Measurements from ENCODE around the gene GRM5.
"Not testable (repeated sequence)": the region's sequence is repeated elsewhere in the genome, so short reads cannot be mapped to it uniquely, and the experiment has no call there.

GRCh38 chr11:88978992-88979391, 86.8 kb downstream of the GRM5 start:
- TF ChIP-seq, protein P1, sequence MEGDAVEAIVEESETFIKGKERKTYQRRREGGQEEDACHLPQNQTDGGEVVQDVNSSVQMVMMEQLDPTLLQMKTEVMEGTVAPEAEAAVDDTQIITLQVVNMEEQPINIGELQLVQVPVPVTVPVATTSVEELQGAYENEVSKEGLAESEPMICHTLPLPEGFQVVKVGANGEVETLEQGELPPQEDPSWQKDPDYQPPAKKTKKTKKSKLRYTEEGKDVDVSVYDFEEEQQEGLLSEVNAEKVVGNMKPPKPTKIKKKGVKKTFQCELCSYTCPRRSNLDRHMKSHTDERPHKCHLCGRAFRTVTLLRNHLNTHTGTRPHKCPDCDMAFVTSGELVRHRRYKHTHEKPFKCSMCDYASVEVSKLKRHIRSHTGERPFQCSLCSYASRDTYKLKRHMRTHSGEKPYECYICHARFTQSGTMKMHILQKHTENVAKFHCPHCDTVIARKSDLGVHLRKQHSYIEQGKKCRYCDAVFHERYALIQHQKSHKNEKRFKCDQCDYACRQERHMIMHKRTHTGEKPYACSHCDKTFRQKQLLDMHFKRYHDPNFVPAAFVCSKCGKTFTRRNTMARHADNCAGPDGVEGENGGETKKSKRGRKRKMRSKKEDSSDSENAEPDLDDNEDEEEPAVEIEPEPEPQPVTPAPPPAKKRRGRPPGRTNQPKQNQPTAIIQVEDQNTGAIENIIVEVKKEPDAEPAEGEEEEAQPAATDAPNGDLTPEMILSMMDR (IDR thresholded peaks at IDR 0.05) = not testable (repeated sequence)
- TF ChIP-seq POLR2A, EP300 (IDR thresholded peaks at IDR 0.05): not testable (repeated sequence)

All from tibial nerve (tissue), 4 donors.